Astrocyte (in vitro differentiated cells and primary cell): Measurements from ENCODE around the gene PDLIM5. TPM values are rescaled to one million over a fixed set of nuclear protein-coding genes. Genes with fewer than 3 reads are reported as not detected.

ENCODE experiments used
- total RNA-seq: library from RNA; stranded (reverse); gene quantifications from 2 replicates; pipeline ENCODE4 v1.2.1, GENCODE V29; 2021

The PDLIM5 gene
- total RNA-seq, 1 donor from 2014 or later, result 181 TPM

Other genes starting within 250 kb of the PDLIM5 start
- gene SMARCAD1, start 244.1 kb upstream of the PDLIM5 start, total RNA-seq, result 31.6 and 36.0 TPM in 2 replicates
- not detected in 2 replicates for gene HPGDS, start 109.1 kb upstream of the PDLIM5 start, total RNA-seq